HG02938 (cell line): ENCODE results near the gene FRMD4A.
"Not testable (repeated sequence)": the region's sequence is repeated elsewhere in the genome, so short reads cannot be mapped to it uniquely, and the experiment has no call there.

ENCODE experiments used
- ATAC-seq: cut with Tn5 transposase; IDR thresholded peaks from one replicate; pipeline ENCODE4 v1.9.1; 2021; ENCODE audit warnings: mild to moderate bottlenecking, moderate library complexity; ENCODE audit not compliant: unreplicated experiment

Gene FRMD4A

GRCh38 chr10:13773496-13774170, 557.1 kb downstream of the FRMD4A start:
- ATAC-seq = no peak

GRCh38 chr10:13773043-13773442, 557.7 kb downstream of the FRMD4A start:
- ATAC-seq = no peak

- no peak for ATAC-seq
These were observed 558.7 kb downstream of the FRMD4A start for GRCh38 chr10:13771992-13772391.

- no peak for ATAC-seq
These were observed 559.8 kb downstream of the FRMD4A start for GRCh38 chr10:13770760-13771493.

- no peak for ATAC-seq
These were observed 560.8 kb downstream of the FRMD4A start for GRCh38 chr10:13769946-13770345.

- ATAC-seq = no peak
These were observed 563.0 kb downstream of the FRMD4A start for GRCh38 chr10:13767676-13768178.

GRCh38 chr10:13767148-13767547, 563.6 kb downstream of the FRMD4A start:
- ATAC-seq = not testable (repeated sequence)

- ATAC-seq = no peak
These were observed 564.9 kb downstream of the FRMD4A start for GRCh38 chr10:13765641-13766341.

GRCh38 chr10:13761490-13762091, 569.1 kb downstream of the FRMD4A start:
- ATAC-seq = no peak

GRCh38 chr10:13759168-13759567, 571.6 kb downstream of the FRMD4A start:
- no peak for ATAC-seq

GRCh38 chr10:13758756-13759155, 572.0 kb downstream of the FRMD4A start:
- no peak for ATAC-seq

GRCh38 chr10:13758312-13758711, 572.4 kb downstream of the FRMD4A start:
- no peak for ATAC-seq

- no peak for ATAC-seq
These were observed 576.4 kb downstream of the FRMD4A start for GRCh38 chr10:13754277-13754676.

GRCh38 chr10:13751191-13751764, 579.4 kb downstream of the FRMD4A start:
- ATAC-seq = no peak

GRCh38 chr10:13750299-13751190, 580.2 kb downstream of the FRMD4A start:
- ATAC-seq = no peak

- ATAC-seq = no peak
These were observed 585.5 kb downstream of the FRMD4A start for GRCh38 chr10:13745271-13745670.

GRCh38 chr10:13743963-13744362, 586.8 kb downstream of the FRMD4A start:
- ATAC-seq = no peak

GRCh38 chr10:13743101-13743693, 587.5 kb downstream of the FRMD4A start:
- peak; percentile 47 for ATAC-seq

- no peak for ATAC-seq
These were observed 589.3 kb downstream of the FRMD4A start for GRCh38 chr10:13741438-13741837.
